LNCAP (cell line): ENCODE data around the gene POU3F2.

Experiments
- TF ChIP-seq, protein P1 (sequence below): fragments of 450-650 bp; IDR thresholded peaks from 2 replicates; pipeline ENCODE4 v1.5.1; 2017; ENCODE audit warnings: mild to moderate bottlenecking

The POU3F2 gene

GRCh38 chr6:98848539-98849242 is 14.3 kb downstream of the POU3F2 start:
- TF ChIP-seq, protein P1, sequence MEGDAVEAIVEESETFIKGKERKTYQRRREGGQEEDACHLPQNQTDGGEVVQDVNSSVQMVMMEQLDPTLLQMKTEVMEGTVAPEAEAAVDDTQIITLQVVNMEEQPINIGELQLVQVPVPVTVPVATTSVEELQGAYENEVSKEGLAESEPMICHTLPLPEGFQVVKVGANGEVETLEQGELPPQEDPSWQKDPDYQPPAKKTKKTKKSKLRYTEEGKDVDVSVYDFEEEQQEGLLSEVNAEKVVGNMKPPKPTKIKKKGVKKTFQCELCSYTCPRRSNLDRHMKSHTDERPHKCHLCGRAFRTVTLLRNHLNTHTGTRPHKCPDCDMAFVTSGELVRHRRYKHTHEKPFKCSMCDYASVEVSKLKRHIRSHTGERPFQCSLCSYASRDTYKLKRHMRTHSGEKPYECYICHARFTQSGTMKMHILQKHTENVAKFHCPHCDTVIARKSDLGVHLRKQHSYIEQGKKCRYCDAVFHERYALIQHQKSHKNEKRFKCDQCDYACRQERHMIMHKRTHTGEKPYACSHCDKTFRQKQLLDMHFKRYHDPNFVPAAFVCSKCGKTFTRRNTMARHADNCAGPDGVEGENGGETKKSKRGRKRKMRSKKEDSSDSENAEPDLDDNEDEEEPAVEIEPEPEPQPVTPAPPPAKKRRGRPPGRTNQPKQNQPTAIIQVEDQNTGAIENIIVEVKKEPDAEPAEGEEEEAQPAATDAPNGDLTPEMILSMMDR = no peak

GRCh38 chr6:98864497-98864896 is 30.1 kb downstream of the POU3F2 start:
- TF ChIP-seq, protein P1 = no peak

DNA sequence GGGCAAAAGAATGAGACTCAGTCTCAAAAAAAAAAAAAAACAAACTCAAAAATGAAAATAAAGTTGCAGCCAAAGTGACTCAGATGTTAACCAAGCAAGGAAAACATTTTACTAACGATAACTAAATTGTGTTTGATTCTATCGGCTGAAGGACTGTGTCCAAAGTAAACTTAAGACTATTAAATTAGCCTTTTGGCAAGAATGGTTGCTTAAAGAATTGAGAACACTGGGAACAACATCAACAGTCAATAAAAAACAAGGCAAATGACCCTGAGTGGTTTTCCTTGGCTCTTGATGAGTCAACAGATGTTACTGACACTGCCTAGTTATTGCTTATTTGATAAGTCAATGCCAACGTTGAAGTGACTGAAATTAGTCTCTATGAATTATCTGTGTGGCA is 36.7 kb downstream of the POU3F2 start:
- TF ChIP-seq, protein P1 = no peak

GRCh38 chr6:98871821-98872220 is 37.4 kb downstream of the POU3F2 start:
- TF ChIP-seq, protein P1 = no peak

DNA sequence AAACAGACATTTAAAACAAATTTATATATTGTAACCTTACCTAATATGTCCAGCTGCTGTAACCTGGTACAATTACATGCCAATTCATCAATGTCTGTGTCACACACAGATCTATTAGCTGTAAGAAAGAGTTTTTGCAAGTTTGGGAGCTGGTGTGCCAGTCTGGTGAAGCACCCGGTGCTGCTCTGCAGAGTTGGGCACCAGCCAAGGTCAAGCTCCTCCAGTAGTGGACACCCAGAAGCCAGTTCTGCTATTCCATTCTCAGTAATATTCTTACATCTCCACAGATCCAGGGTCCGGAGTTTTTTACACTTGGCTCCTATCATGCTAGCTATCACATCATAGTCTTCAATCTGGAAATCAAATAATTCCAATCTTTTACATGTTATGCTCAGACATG is 41.0 kb downstream of the POU3F2 start:
- TF ChIP-seq, protein P1 = no peak

GRCh38 chr6:98877250-98877649 is 42.9 kb downstream of the POU3F2 start:
- TF ChIP-seq, protein P1 = no peak

DNA sequence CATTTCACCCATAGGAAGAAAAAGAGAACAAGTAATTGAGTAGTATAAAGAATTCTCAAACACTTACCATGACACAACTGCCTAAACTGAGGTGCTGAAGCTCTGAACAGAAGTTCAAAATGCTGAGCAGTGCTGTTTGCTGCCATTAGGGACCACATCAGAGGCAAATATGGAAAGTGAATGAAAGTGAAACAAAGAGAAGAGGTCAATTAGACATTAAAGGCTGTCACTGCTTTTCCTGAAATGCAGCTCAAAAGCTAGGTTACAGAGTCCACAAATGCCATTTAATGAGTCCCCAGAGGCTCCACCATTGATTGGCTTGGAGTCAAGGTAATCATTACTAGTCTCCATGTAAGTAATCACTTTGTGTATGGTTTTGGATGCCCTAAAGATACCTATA is 46.1 kb downstream of the POU3F2 start:
- TF ChIP-seq, protein P1 = no peak

GRCh38 chr6:98885330-98885729 is 51.0 kb downstream of the POU3F2 start:
- TF ChIP-seq, protein P1 = no peak
